A549 (cell line): ENCODE data around the gene NAPA. TPM values are rescaled to one million over a fixed set of nuclear protein-coding genes. Genes with fewer than 3 reads are reported as not detected.
A peak's percentile ranks its signal among the peaks of the same experiment; 100 is the strongest.

Experiments used
- ATAC-seq, 2 experiments: fragments of 200-7000 bp in 1 of 2; fragments of >200 bp in 1 of 2; cut with Nextera tagmentation in 1 of 2; cut with Tn5 transposase in 1 of 2; 3 replicates each; pipeline versions ENCODE4 v1.8.0 to v1.9.1; 2018 to 2020; ENCODE audit warnings: mild to moderate bottlenecking in 1 of 2, moderate library complexity in 1 of 2
- CTCF ChIA-PET: fragments of 300-600 bp; sonication (Branson Sonifier 250); formaldehyde crosslinking; extraction: SDS; loops from one replicate; lab custom pipeline; 2021; ENCODE audit warnings: antibody characterized with exemption, inconsistent platforms; lab: Yijun Ruan, JAX
- POLR2A ChIA-PET: fragments of 350-600 bp; formaldehyde crosslinking; extraction: SDS; loops from one replicate; lab custom pipeline; 2021; ENCODE audit warnings: antibody characterized with exemption, inconsistent platforms; lab: Yijun Ruan, JAX
- DNase-seq, 2 experiments: peaks; one replicate each; pipeline versions ENCODE4 v3.0.0 to v3.0.0-alpha.2; 2011 to 2016; ENCODE audit warnings: low read depth in 1 of 2, low spot score in 1 of 2
- FAIRE-seq: peaks from 2 replicates; lab custom pipeline; 2011; peaks lifted over from hg19 to GRCh38; lab: Jason Lieb, UNC
- H3K27ac ChIP-seq, 2 experiments: fragments of >200 bp; sonication (Bioruptor Twin); formaldehyde crosslinking; 3 replicates each; pipeline ENCODE4 v1.5.1; 2016 to 2017
- H3K4me1 ChIP-seq: fragments of >200 bp; sonication (Bioruptor Twin); formaldehyde crosslinking; 3 replicates; pipeline ENCODE4 v1.6.1; 2016
- H3K4me2 ChIP-seq: fragments of >200 bp; sonication (Bioruptor Twin); formaldehyde crosslinking; 3 replicates; pipeline ENCODE4 v1.6.1; 2016
- H3K4me3 ChIP-seq: fragments of >200 bp; sonication (Bioruptor Twin); formaldehyde crosslinking; 3 replicates; pipeline ENCODE4 v1.5.1; 2016
- H3K9me3 ChIP-seq: fragments of >200 bp; sonication (Bioruptor Twin); formaldehyde crosslinking; 3 replicates; pipeline ENCODE4 v1.6.1; 2016
- EHMT2 ChIP-seq: fragments of 200-600 bp; sonication (generic); IDR thresholded peaks from 2 replicates; pipeline ENCODE4 v1.6.1; 2016; ENCODE audit warnings: antibody characterized with exemption, low read depth, mild to moderate bottlenecking, moderate library complexity
- EP300 ChIP-seq, 2 experiments: fragments of >200 bp; sonication (Bioruptor Twin); formaldehyde crosslinking; IDR thresholded peaks; 2 replicates in 1 of 2; 3 replicates in 1 of 2; pipeline ENCODE4 v1.6.1; 2016 to 2017
- ESRRA ChIP-seq: fragments of 150-350 bp; IDR thresholded peaks from 2 replicates; pipeline ENCODE4 v1.6.1; 2014; ENCODE audit warnings: mild to moderate bottlenecking, low read length, borderline replicate concordance
- GATA3 ChIP-seq: IDR thresholded peaks from 2 replicates; pipeline ENCODE4 v1.6.1; 2012; ENCODE audit warnings: borderline replicate concordance
- HDAC2 ChIP-seq: fragments of 200-600 bp; sonication (generic); IDR thresholded peaks from 2 replicates; pipeline ENCODE4 v1.6.1; 2016
- HES2 ChIP-seq: fragments of >200 bp; sonication (Bioruptor Twin); formaldehyde crosslinking; IDR thresholded peaks from 2 replicates; pipeline ENCODE4 v1.6.1; 2016
- HEYL ChIP-seq: fragments of 250-450 bp; sonication (Bioruptor Pico); IDR thresholded peaks from 2 replicates; pipeline ENCODE4 v1.8.0; 2021; ENCODE audit warnings: mild to moderate bottlenecking, moderate library complexity
- HOXA7 ChIP-seq: fragments of 250-450 bp; sonication (Bioruptor Pico); IDR thresholded peaks from 2 replicates; pipeline ENCODE4 v1.5.0; 2020; ENCODE audit warnings: mild to moderate bottlenecking, moderate library complexity
- HOXB13 ChIP-seq: fragments of 250-450 bp; sonication (Bioruptor Pico); IDR thresholded peaks from 2 replicates; pipeline ENCODE4 v1.5.0; 2020; ENCODE audit warnings: low read depth, mild to moderate bottlenecking, moderate library complexity
- JUNB ChIP-seq: fragments of >200 bp; sonication (Bioruptor Twin); formaldehyde crosslinking; IDR thresholded peaks from 2 replicates; pipeline ENCODE4 v1.6.1; 2016
- KDM1A ChIP-seq: fragments of 200-600 bp; sonication (generic); IDR thresholded peaks from 2 replicates; pipeline ENCODE4 v1.6.1; 2016; ENCODE audit warnings: low read depth, mild to moderate bottlenecking
- MAFK ChIP-seq: fragments of 450-650 bp; IDR thresholded peaks from 2 replicates; pipeline ENCODE4 v1.6.1; 2014; ENCODE audit not compliant: partially characterized antibody
- MYC ChIP-seq: IDR thresholded peaks from 2 replicates; pipeline ENCODE4 v1.6.1; 2012; ENCODE audit warnings: mild to moderate bottlenecking, inconsistent platforms, low read length, improper control_type of control experiment, borderline replicate concordance
- NPAS2 ChIP-seq: fragments of 250-450 bp; sonication (Bioruptor Pico); IDR thresholded peaks from 2 replicates; pipeline ENCODE4 v1.8.0; 2022; ENCODE audit warnings: mild to moderate bottlenecking, moderate library complexity, borderline replicate concordance
- PBX3 ChIP-seq: IDR thresholded peaks from 2 replicates; pipeline ENCODE4 v1.6.1; 2012
- POLR2A ChIP-seq: IDR thresholded peaks from 2 replicates; pipeline ENCODE4 v1.6.1; 2012; ENCODE audit warnings: mild to moderate bottlenecking, low read length
- POLR2AphosphoS2 ChIP-seq: conservative IDR thresholded peaks from 2 replicates; pipeline ENCODE4 v1.6.1; 2012; ENCODE audit warnings: low read length, improper control_type of control experiment, inconsistent platforms
- RAD21 ChIP-seq, 2 experiments: fragments of >200 bp in 1 of 2; sonication (Bioruptor Twin) in 1 of 2; formaldehyde crosslinking in 1 of 2; IDR thresholded peaks in 1 of 2; conservative IDR thresholded peaks in 1 of 2; 2 replicates in 1 of 2; 3 replicates in 1 of 2; pipeline ENCODE4 v1.6.1; 2012 to 2018; ENCODE audit warnings: inconsistent platforms in 1 of 2
- RARB ChIP-seq: fragments of 250-450 bp; sonication (Bioruptor Pico); IDR thresholded peaks from 2 replicates; pipeline ENCODE4 v1.8.0; 2021; ENCODE audit warnings: mild to moderate bottlenecking, moderate library complexity
- RNF2 ChIP-seq: fragments of 200-600 bp; sonication (generic); IDR thresholded peaks from 2 replicates; pipeline ENCODE4 v1.6.1; 2016; ENCODE audit warnings: low read depth, mild to moderate bottlenecking, antibody characterized with exemption, moderate library complexity, borderline replicate concordance
- SMC3 ChIP-seq: fragments of >200 bp; sonication (Bioruptor Twin); formaldehyde crosslinking; IDR thresholded peaks from 3 replicates; pipeline ENCODE4 v1.6.1; 2018; ENCODE audit warnings: inconsistent platforms
- SREBF2 ChIP-seq: fragments of 450-650 bp; IDR thresholded peaks from 2 replicates; pipeline ENCODE4 v1.6.1; 2014; ENCODE audit warnings: mild to moderate bottlenecking, moderate library complexity
- TFCP2L1 ChIP-seq: fragments of 250-450 bp; sonication (Bioruptor Pico); IDR thresholded peaks from 2 replicates; pipeline ENCODE4 v1.5.0; 2021; ENCODE audit warnings: mild to moderate bottlenecking
- ZC3H11A ChIP-seq: fragments of 450-650 bp; IDR thresholded peaks from 2 replicates; pipeline ENCODE4 v1.6.1; 2014; ENCODE audit warnings: antibody characterized with exemption, mild to moderate bottlenecking
- ZFP36 ChIP-seq: fragments of 450-650 bp; IDR thresholded peaks from 2 replicates; pipeline ENCODE4 v1.6.1; 2014; ENCODE audit warnings: borderline replicate concordance; ENCODE audit not compliant: partially characterized antibody
- ZSCAN20 ChIP-seq: fragments of 250-450 bp; sonication (Bioruptor Pico); IDR thresholded peaks from 2 replicates; pipeline ENCODE4 v1.8.0; 2022; ENCODE audit warnings: mild to moderate bottlenecking, moderate library complexity
- WGBS: methylation state at CpG from one replicate; pipeline ENCODE4 v1.1.6; 2017; ENCODE audit errors: missing lambda C conversion rate; 5-methylcytosine and 5-hydroxymethylcytosine counted together
- polyA plus RNA-seq, 4 experiments: library from polyadenylated mRNA; depleted of rRNA in 3 of 4; stranded (reverse); fragments of >200 nt; fragmentation: RNase III in 1 of 4; extraction: RNeasy Plus Mini Kit Qiagen cat#74134 plus additional on column Dnase treatment in 1 of 4; gene quantifications; 2 replicates in 3 of 4; 3 replicates in 1 of 4; pipeline ENCODE4 v1.2.3, GENCODE V29; 2011 to 2017
- TF ChIP-seq, protein P1 (sequence below): fragments of 200-600 bp; sonication (generic); IDR thresholded peaks from 2 replicates; pipeline ENCODE4 v1.6.1; 2016; ENCODE audit warnings: antibody characterized with exemption, mild to moderate bottlenecking, moderate library complexity
- TF ChIP-seq, protein P2 (sequence below): fragments of 250-450 bp; sonication (Bioruptor Pico); IDR thresholded peaks from 2 replicates; pipeline ENCODE4 v1.5.0; 2021; ENCODE audit warnings: mild to moderate bottlenecking, moderate library complexity, borderline replicate concordance

NAPA gene
- polyA plus RNA-seq, 2 of the 4 experiments (the other 2 are of a cell fraction): 69.6 to 101 TPM

- CTCF ChIA-PET: interaction anchor here (0.6 to 5.0 kb wide), 7 partner anchors 9 to 340 kb away, joined by 3 to 29 read pairs (median 9); partner anchors contain the start of gene KPTN
- no peak for DNase-seq
- ATAC-seq: no peak
- POLR2A ChIA-PET: no interaction called here
- no peak overlapping the region for H3K4me3 ChIP-seq
- no peak for FAIRE-seq
- H3K4me1 ChIP-seq: peaks cover 20% of the 10 kb centered on the region
- no peaks in the 10 kb centered on the region for H3K9me3 ChIP-seq
- no peak overlapping the region for H3K27ac ChIP-seq
- WGBS: 95% methylated on average over 5 of the region's 5 CpGs
- TF ChIP-seq NPAS2 (CRISPR knock-in tag): no peak
- no peak for TF ChIP-seq POLR2AphosphoS2
- TF ChIP-seq EHMT2: no peak
- no peak for TF ChIP-seq HEYL
- no peak for TF ChIP-seq ZFP36
- TF ChIP-seq RAD21 (conservative IDR thresholded peaks at IDR 0.05 in 1 of 2, IDR thresholded peaks at IDR 0.05 in 1 of 2): no peak
- H3K4me2 ChIP-seq: no peak overlapping the region
These were observed 6.1 kb downstream of the NAPA start for GRCh38 chr19:47508721-47509120.

DNA sequence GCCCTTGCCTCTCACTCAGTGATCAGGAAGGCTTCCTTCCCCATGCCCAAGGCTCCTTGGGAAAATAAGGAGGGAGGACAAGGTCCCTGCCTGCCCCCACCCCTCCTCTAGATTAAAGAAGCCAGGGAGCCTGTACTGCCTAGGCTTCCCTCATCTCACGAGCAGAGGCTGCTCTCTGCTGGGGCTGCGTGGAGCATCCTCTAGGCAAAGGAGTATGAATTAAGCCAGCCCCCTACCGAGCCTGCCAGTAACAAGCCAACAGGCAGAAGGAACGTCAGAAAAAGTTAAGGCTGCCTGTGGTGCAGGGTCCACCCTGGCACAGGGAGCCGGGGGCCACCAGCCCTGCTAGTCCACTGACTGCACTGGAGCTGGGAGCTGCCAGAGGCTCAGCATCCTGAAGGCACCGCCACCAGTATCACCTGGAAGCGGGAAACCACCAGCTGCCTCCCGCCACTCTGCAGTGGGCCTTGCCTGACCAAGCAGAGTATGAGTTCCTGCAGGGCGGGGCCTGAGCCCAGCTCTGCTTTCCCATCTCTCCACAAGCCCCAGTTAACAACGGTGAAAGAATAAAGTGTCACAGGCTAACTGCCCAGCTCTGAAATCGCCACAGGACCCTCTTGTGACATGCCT is 6.8 kb downstream of the NAPA start:
- Histone ChIP-seq H3K4me3 (no peak overlapping the region), H3K4me1 (peaks cover 13% of the 10 kb centered on the region), H3K9me3 (no peaks in the 10 kb centered on the region), H3K4me2 (no peak overlapping the region), H3K27ac (no peak overlapping the region)
- no peak for FAIRE-seq
- ChIA-PET POLR2A (no interaction called here), CTCF (interaction anchor here (0.6 to 2.8 kb wide), 3 partner anchors 25 to 319 kb away, joined by 3 to 12 read pairs (median 9); partner anchors contain the start of gene KPTN)
- no peak for TF ChIP-seq ZSCAN20
- TF ChIP-seq PBX3: no peak
- no peak for TF ChIP-seq RNF2
- TF ChIP-seq POLR2AphosphoS2: no peak
- no peak for TF ChIP-seq ESRRA
- TF ChIP-seq POLR2A: no peak
- no peak for TF ChIP-seq HES2
- TF ChIP-seq JUNB: no peak
- TF ChIP-seq, protein P1, sequence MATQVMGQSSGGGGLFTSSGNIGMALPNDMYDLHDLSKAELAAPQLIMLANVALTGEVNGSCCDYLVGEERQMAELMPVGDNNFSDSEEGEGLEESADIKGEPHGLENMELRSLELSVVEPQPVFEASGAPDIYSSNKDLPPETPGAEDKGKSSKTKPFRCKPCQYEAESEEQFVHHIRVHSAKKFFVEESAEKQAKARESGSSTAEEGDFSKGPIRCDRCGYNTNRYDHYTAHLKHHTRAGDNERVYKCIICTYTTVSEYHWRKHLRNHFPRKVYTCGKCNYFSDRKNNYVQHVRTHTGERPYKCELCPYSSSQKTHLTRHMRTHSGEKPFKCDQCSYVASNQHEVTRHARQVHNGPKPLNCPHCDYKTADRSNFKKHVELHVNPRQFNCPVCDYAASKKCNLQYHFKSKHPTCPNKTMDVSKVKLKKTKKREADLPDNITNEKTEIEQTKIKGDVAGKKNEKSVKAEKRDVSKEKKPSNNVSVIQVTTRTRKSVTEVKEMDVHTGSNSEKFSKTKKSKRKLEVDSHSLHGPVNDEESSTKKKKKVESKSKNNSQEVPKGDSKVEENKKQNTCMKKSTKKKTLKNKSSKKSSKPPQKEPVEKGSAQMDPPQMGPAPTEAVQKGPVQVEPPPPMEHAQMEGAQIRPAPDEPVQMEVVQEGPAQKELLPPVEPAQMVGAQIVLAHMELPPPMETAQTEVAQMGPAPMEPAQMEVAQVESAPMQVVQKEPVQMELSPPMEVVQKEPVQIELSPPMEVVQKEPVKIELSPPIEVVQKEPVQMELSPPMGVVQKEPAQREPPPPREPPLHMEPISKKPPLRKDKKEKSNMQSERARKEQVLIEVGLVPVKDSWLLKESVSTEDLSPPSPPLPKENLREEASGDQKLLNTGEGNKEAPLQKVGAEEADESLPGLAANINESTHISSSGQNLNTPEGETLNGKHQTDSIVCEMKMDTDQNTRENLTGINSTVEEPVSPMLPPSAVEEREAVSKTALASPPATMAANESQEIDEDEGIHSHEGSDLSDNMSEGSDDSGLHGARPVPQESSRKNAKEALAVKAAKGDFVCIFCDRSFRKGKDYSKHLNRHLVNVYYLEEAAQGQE: no peak
- no peak for TF ChIP-seq HOXB13
- TF ChIP-seq MAFK: no peak
- TF ChIP-seq MYC: no peak
- no peak for TF ChIP-seq GATA3
- 89% methylated on average over 11 of the region's 11 CpGs for WGBS
- no peak for DNase-seq
- peak in 1 of 2 experiments; percentile 22; a peak in 1 of 6 replicates for ATAC-seq

GRCh38 chr19:47507012-47507411 is 7.9 kb downstream of the NAPA start:
- ChIA-PET POLR2A (no interaction called here), CTCF (interaction anchor here (0.5 to 2.8 kb wide), 4 partner anchors 9 to 200 kb away, joined by 3 to 12 read pairs (median 6); partner anchors contain the start of genes KPTN and NAPA)
- WGBS: 93% methylated on average over 6 of the region's 6 CpGs
- no peaks in the 10 kb centered on the region for H3K9me3 ChIP-seq
- no peak overlapping the region for H3K27ac ChIP-seq
- peaks cover 3% of the 10 kb centered on the region; the same call in 2 of the 3 replicates for H3K4me1 ChIP-seq
- no peak for ATAC-seq
- H3K4me3 ChIP-seq: no peak overlapping the region
- DNase-seq: no peak
- no peak overlapping the region for H3K4me2 ChIP-seq
- no peak for FAIRE-seq
- no peak for TF ChIP-seq SREBF2
- no peak for TF ChIP-seq RARB (CRISPR knock-in tag)
- no peak for TF ChIP-seq SMC3
- no peak for TF ChIP-seq KDM1A
- no peak for TF ChIP-seq ZSCAN20
- TF ChIP-seq TFCP2L1: no peak
- TF ChIP-seq PBX3: no peak
- TF ChIP-seq ZC3H11A: no peak
- TF ChIP-seq HOXA7: no peak
- TF ChIP-seq HEYL: no peak
- TF ChIP-seq EP300 (IDR thresholded peaks at IDR 0.05): no peak
- TF ChIP-seq, protein P2, sequence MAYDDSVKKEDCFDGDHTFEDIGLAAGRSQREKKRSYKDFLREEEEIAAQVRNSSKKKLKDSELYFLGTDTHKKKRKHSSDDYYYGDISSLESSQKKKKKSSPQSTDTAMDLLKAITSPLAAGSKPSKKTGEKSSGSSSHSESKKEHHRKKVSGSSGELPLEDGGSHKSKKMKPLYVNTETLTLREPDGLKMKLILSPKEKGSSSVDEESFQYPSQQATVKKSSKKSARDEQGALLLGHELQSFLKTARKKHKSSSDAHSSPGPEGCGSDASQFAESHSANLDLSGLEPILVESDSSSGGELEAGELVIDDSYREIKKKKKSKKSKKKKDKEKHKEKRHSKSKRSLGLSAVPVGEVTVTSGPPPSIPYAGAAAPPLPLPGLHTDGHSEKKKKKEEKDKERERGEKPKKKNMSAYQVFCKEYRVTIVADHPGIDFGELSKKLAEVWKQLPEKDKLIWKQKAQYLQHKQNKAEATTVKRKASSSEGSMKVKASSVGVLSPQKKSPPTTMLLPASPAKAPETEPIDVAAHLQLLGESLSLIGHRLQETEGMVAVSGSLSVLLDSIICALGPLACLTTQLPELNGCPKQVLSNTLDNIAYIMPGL (CRISPR knock-in tag): no peak
- no peak for TF ChIP-seq HDAC2
- TF ChIP-seq ESRRA: no peak
